Tibial artery (tissue), 4 donors: Measurements from ENCODE around the gene CBL.

ENCODE experiments used
- DNase-seq, 2 donors: peaks; one replicate each; pipeline ENCODE4 v3.0.0-alpha.2; 2019
- H3K27ac ChIP-seq, 2 donors: fragments of 200-600 bp; sonication (generic) in 1 of 2; 1 replicate in 1 of 2; 2 replicates in 1 of 2; pipeline ENCODE4 v1.5.1; 2018 to 2019; ENCODE audit warnings: mild to moderate bottlenecking in 1 of 2
- H3K27me3 ChIP-seq, 2 donors: fragments of 200-600 bp; sonication (generic) in 1 of 2; one replicate each; pipeline versions ENCODE4 v1.5.1 to v1.6.0; 2016 to 2019
- H3K36me3 ChIP-seq, 3 donors: fragments of 200-600 bp; sonication (generic) in 2 of 3; one replicate each; pipeline ENCODE4 v1.5.1; 2016 to 2019; ENCODE audit warnings: mild to moderate bottlenecking in 2 of 3
- H3K4me1 ChIP-seq, 4 donors: fragments of 200-600 bp; sonication (generic) in 2 of 4; 1 replicate in 3 of 4; 2 replicates in 1 of 4; pipeline ENCODE4 v1.5.1; 2016 to 2019
- H3K4me3 ChIP-seq, 2 donors: fragments of 200-600 bp; sonication (generic) in 1 of 2; 1 replicate in 1 of 2; 2 replicates in 1 of 2; pipeline ENCODE4 v1.5.1; 2018 to 2019; ENCODE audit warnings: mild to moderate bottlenecking in 2 of 2
- H3K9me3 ChIP-seq, 3 donors: fragments of 200-600 bp; sonication (generic) in 1 of 3; one replicate each; pipeline ENCODE4 v1.5.1; 2016 to 2019
- CTCF ChIP-seq, 2 experiments: fragments of 200-600 bp in 1 of 2; fragments of 450-650 bp in 1 of 2; IDR thresholded peaks; one replicate each; pipeline ENCODE4 v1.5.1; 2017 to 2019; ENCODE audit warnings: antibody characterized with exemption in 2 of 2, mild to moderate bottlenecking in 1 of 2, moderate library complexity in 1 of 2
- intact Hi-C: fragments of 100-400 bp; cut with DNase I; formaldehyde crosslinking; loops from one replicate; pipeline ENCODE4 v1.15.0; 2023; ENCODE audit warnings: low total_unique reads

The CBL gene

DNA sequence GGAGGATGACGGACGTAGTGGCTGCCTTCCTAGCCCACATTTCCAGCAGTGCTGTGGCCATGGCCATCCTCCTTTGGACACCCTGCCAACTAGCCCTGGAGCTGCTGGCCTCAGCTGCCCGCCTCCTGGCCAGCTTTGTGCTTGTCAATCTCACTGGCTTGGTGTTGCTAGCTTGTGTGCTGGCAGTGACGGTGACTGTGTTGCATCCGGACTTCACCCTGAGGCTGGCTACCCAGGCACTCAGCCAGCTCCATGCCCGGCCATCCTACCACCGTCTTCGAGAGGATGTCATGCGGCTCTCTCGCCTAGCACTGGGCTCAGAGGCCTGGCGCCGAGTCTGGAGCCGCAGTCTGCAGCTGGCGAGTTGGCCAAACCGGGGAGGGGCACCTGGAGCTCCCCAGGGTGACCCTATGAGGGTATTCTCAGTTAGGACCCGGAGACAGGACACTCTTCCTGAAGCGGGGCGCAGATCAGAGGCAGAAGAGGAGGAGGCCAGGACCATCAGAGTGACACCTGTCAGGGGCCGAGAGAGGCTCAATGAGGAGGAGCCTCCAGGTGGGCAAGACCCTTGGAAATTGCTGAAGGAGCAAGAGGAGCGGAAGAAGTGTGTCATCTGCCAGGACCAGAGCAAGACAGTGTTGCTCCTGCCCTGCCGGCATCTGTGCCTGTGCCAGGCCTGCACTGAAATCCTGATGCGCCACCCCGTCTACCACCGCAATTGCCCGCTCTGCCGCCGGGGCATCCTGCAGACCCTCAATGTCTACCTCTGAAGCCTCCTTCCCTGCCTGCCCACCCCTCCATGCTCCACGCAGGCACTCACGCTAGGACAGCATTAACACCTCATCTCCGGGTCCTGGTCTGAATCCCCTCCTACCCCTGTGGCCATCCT is 129.8 kb downstream of the CBL start:
- no peaks in the 10 kb centered on the region for H3K27me3 ChIP-seq
- H3K36me3 ChIP-seq, result peaks cover 0 to 13% (median 0%) of the 10 kb centered on the region in 3 donors
- H3K27ac ChIP-seq, result no peak overlapping the region
- no peak for TF ChIP-seq CTCF (IDR thresholded peaks at IDR 0.05)
- peaks cover 0 to 64% (median 45%) of the 10 kb centered on the region in 4 donors for H3K4me1 ChIP-seq
- intact Hi-C loops, result no loop called here
- H3K4me3 ChIP-seq, result peak overlapping the region in 1 of 2 donors; percentile 98
- peak in 1 of 2 donors; percentile 69 for DNase-seq
- H3K9me3 ChIP-seq, result no peaks in the 10 kb centered on the region

DNA sequence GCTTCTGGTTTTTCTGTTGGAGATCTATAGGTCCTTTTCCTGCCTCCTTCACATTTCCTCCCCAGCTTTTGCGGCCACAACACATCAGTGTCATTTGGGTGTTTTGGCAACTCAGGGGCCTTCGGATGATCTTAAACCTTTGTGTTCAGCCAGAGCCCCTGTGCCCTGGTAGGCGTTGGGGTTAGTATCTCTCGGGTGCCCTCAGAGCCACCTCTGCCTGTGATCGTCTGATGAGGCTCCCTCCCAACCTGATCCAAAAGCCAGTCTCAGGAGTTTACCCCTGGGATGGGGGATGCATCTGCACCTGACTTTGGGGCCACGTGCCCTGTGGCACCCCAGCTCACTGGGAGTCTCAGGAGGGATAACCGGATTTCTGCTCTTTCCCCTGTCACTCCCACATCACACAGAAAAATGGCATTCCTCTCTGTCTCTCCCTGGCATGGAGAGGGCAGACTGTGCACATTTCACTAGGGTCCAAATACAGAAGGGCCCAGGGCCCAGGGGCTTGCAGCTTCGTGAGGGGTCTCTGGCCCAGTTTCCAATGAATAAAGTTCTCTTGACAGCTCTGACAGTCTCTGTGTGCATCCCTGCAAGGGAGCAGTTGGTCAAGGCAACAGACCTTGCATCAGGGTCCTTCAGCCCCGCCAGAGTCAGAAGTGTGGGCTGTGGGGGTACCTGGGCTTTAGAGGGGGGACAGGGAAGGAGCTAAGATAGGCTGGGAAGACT is 130.8 kb downstream of the CBL start:
- TF ChIP-seq CTCF (IDR thresholded peaks at IDR 0.05), result no peak
- peak in 1 of 2 donors; percentile 62 for DNase-seq
- Histone ChIP-seq H3K9me3 (no peaks in the 10 kb centered on the region), H3K27ac (no peak overlapping the region), H3K4me1 (peaks cover 0 to 71% (median 50%) of the 10 kb centered on the region in 4 donors), H3K36me3 (peaks cover 0 to 13% (median 0%) of the 10 kb centered on the region in 3 donors), H3K4me3 (no peak overlapping the region), H3K27me3 (no peaks in the 10 kb centered on the region)
- intact Hi-C loops, result no loop called here

DNA sequence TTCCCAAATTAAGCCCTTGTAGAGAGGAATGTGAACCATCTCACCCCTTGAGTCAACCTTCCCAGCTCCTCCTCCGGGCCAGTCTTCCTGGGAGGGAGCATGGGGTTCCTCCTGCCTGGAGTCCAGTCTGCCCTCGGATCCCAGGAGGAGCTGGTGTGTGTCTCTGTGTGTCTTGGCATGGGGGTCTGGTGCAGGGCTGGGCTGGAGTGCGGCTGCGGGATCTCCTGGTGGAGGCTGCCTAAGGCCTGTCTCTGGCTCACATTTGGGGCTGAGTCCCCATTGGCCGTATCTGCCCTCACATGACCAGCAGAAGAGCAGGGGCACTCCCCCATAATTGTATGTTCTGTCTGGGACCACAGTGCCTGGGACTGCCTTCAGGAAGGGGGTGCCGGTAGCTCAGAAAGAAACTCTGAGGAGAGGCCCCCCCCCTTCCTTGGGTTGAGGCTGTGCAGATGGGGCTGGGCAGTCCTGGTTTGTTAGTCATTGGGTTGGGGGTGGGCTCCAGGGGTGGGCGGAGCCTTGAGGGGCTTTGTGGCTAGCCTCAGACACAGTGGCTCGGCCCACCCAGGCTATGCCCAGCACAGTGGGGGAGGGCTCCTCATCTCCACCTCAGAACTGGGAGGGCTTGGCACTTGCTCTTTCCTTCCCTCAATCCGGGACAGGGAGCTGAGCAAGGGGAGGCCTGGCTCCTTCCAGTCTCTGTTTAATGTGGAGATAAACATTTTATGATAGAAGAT is 131.6 kb downstream of the CBL start:
- H3K9me3 ChIP-seq, result no peaks in the 10 kb centered on the region
- H3K27me3 ChIP-seq, result no peaks in the 10 kb centered on the region
- intact Hi-C loops, result no loop called here
- peak in 1 of 2 donors; percentile 69 for DNase-seq
- TF ChIP-seq CTCF (IDR thresholded peaks at IDR 0.05), result no peak
- H3K27ac ChIP-seq, result peak overlapping the region; percentile 92 to 93
- no peak overlapping the region for H3K4me3 ChIP-seq
- peaks cover 0 to 71% (median 50%) of the 10 kb centered on the region in 4 donors for H3K4me1 ChIP-seq
- peaks cover 0 to 13% (median 0%) of the 10 kb centered on the region in 3 donors for H3K36me3 ChIP-seq

- H3K4me1 ChIP-seq, result peaks cover 0 to 71% (median 50%) of the 10 kb centered on the region in 4 donors
- DNase-seq, result peak; percentile 66 to 87
- H3K27me3 ChIP-seq, result no peaks in the 10 kb centered on the region
- H3K27ac ChIP-seq, result peak overlapping the region; percentile 92 to 93
- intact Hi-C loops, result no loop called here
- peaks cover 0 to 13% (median 0%) of the 10 kb centered on the region in 3 donors for H3K36me3 ChIP-seq
- peak; percentile 84 to 91 for TF ChIP-seq CTCF (IDR thresholded peaks at IDR 0.05)
- no peaks in the 10 kb centered on the region for H3K9me3 ChIP-seq
- peak overlapping the region; percentile 70 to 80 for H3K4me3 ChIP-seq
Measured at GRCh38 chr11:119338318-119338890, 132.3 kb downstream of the CBL start.
